NT2/D1 (cell line): Measurements from ENCODE around the gene RASA2.

Experiments used
- SUZ12 ChIP-seq: IDR thresholded peaks from 2 replicates; pipeline ENCODE4 v1.6.1; 2011; ENCODE audit not compliant: insufficient read length, insufficient read depth; ENCODE audit errors: extremely low read depth
- YY1 ChIP-seq: IDR thresholded peaks from 2 replicates; pipeline ENCODE4 v1.6.1; 2011; ENCODE audit not compliant: insufficient read length, insufficient read depth
- ZNF274 ChIP-seq: IDR thresholded peaks from 2 replicates; pipeline ENCODE4 v1.6.1; 2011; ENCODE audit warnings: mild to moderate bottlenecking, low read depth, low read length

GRCh38 chr3:141459008-141459407 is 27.8 kb upstream of the RASA2 start:
- TF ChIP-seq SUZ12 (no peak), YY1 (no peak), ZNF274 (no peak)
